ENCODE measurements around the gene OR1E1.
"Not testable (repeated sequence)": the region's sequence is repeated elsewhere in the genome, so short reads cannot be mapped to it uniquely, and the experiment has no call there.

Gene OR1E1

GRCh38 chr17:3385869-3386816 is 12.1 kb downstream of the OR1E1 start, which contains the start of gene OR3A2:
OR3A2 (minus strand) TSS chr17:3386308.
- CTCF ChIA-PET, result no interaction called here
- POLR2A ChIA-PET, result no interaction called here
- no peak for DNase-seq (ENCODE audit: low read depth, low spot score)
- H3K4me3 ChIP-seq (ENCODE audit: low read depth, low read length), result no peak within 1 kb of the TSS
- TF ChIP-seq, protein P1, sequence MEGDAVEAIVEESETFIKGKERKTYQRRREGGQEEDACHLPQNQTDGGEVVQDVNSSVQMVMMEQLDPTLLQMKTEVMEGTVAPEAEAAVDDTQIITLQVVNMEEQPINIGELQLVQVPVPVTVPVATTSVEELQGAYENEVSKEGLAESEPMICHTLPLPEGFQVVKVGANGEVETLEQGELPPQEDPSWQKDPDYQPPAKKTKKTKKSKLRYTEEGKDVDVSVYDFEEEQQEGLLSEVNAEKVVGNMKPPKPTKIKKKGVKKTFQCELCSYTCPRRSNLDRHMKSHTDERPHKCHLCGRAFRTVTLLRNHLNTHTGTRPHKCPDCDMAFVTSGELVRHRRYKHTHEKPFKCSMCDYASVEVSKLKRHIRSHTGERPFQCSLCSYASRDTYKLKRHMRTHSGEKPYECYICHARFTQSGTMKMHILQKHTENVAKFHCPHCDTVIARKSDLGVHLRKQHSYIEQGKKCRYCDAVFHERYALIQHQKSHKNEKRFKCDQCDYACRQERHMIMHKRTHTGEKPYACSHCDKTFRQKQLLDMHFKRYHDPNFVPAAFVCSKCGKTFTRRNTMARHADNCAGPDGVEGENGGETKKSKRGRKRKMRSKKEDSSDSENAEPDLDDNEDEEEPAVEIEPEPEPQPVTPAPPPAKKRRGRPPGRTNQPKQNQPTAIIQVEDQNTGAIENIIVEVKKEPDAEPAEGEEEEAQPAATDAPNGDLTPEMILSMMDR (IDR thresholded peaks at IDR 0.05; ENCODE audit: insufficient read depth, low read length, missing control alignments), result no peak

DNA sequence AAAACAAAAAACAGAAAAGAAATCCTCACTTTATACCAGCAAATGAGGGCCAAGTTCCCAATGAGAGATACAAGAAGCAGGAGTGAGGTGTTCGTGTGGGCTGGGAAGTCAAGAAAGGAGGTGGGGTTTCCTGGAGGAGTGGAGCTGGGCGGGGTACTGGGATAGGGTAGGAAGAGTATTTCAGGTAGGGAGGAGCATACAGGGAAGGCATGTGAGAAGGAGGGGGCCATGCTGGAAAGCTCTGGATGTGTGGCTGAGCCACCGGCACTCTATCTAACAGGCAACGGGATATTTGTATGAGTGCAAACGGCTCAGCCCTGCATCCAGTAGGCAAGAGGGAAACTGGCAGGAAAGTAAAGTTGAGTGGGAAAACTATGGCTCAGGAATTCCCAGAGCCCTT is 16.3 kb downstream of the OR1E1 start:
- ChIA-PET CTCF (no interaction called here), POLR2A (no interaction called here)
- H3K4me3 ChIP-seq (ENCODE audit: low read depth, low read length), result no peak overlapping the region
- TF ChIP-seq, protein P1 (IDR thresholded peaks at IDR 0.05; ENCODE audit: insufficient read depth, low read length, missing control alignments), result no peak
- no peak for DNase-seq (ENCODE audit: low read depth, low spot score)

DNA sequence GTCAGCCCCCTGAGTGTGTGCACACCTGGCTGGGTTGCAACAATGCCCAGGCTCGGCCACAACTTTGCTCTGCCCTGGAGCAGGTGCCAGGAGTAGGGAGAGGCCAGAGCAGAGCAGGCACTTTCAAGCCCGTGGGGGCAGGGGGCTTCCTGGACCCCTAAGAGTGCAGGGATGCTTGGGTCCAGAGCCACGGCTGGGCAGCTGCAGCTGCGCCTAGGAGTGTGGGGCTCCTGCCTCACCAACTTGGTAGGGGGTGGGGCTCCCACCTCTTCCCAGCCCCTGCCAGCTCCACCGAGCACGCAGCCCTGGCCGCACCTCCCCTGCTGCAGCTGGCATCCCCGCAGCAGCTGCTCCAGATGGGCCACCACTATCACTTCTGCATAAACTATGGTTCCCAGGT is 19.9 kb downstream of the OR1E1 start:
- POLR2A ChIA-PET, result no interaction called here
- CTCF ChIA-PET, result no interaction called here
- no peak for DNase-seq (ENCODE audit: low read depth, low spot score)
- H3K4me3 ChIP-seq (ENCODE audit: low read depth, low read length), result no peak overlapping the region
- TF ChIP-seq, protein P1 (IDR thresholded peaks at IDR 0.05; ENCODE audit: insufficient read depth, low read length, missing control alignments), result no peak

DNA sequence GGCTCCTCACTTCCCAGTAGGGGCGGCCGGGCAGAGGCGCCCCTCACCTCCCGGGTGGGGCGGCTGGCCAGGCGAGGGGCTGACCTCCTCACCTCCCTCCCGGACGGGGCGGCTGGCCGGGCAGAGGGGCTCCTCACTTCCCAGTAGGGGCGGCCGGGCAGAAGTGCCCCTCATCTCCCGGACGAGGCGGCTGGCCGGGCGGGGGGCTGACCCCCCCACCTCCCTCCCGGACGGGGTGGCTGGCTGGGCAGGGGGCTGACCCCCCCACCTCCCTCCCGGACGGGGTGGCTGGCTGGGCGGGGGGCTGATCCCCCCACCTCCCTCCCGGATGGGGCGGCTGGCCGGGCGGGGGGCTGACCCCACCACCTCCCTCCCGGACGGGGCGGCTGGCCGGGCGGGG is 27.0 kb downstream of the OR1E1 start:
- H3K4me3 ChIP-seq (ENCODE audit: low read depth, low read length); POLR2A ChIA-PET; CTCF ChIA-PET; DNase-seq (ENCODE audit: low read depth, low spot score): not testable (repeated sequence)
